SK-N-SH treated with all-trans-retinoic acid at 6 μM for 48 hours (cell line): Measurements from ENCODE around the gene HSDL1.

Source experiments
- ATAC-seq: fragments of 200-7000 bp; cut with Tn5 transposase; 3 replicates; pipeline ENCODE4 v1.9.1; 2020; ENCODE audit warnings: mild to moderate bottlenecking, moderate library complexity
- ARNTL ChIP-seq: fragments of 450-650 bp; formaldehyde crosslinking; IDR thresholded peaks from 2 replicates; pipeline ENCODE4 v1.5.0; 2020; ENCODE audit warnings: low read depth, mild to moderate bottlenecking, moderate library complexity, borderline replicate concordance
- BACH2 ChIP-seq: fragments of 250-450 bp; sonication (Bioruptor Pico); IDR thresholded peaks from 2 replicates; pipeline ENCODE4 v1.9.0; 2021; ENCODE audit warnings: mild to moderate bottlenecking, borderline replicate concordance
- CREB5 ChIP-seq: fragments of 250-450 bp; sonication (Bioruptor Pico); IDR thresholded peaks from 2 replicates; pipeline ENCODE4 v1.5.1; 2020; ENCODE audit warnings: low read depth, mild to moderate bottlenecking, moderate library complexity
- CSDC2 ChIP-seq: fragments of 250-450 bp; sonication (Bioruptor Pico); IDR thresholded peaks from 2 replicates; pipeline ENCODE4 v1.5.0; 2020; ENCODE audit warnings: mild to moderate bottlenecking, moderate library complexity
- ESRRG ChIP-seq: fragments of 250-450 bp; sonication (Bioruptor Pico); IDR thresholded peaks from 2 replicates; pipeline ENCODE4 v1.6.1; 2021; ENCODE audit warnings: mild to moderate bottlenecking
- GLIS3 ChIP-seq: fragments of 250-450 bp; sonication (Bioruptor Pico); IDR thresholded peaks from 2 replicates; pipeline ENCODE4 v1.5.0; 2020; ENCODE audit warnings: mild to moderate bottlenecking, moderate library complexity
- ISL1 ChIP-seq: fragments of 250-450 bp; sonication (Bioruptor Pico); IDR thresholded peaks from 2 replicates; pipeline ENCODE4 v2.1.2; 2022; ENCODE audit warnings: mild to moderate bottlenecking, moderate library complexity
- PPARA ChIP-seq: fragments of 250-450 bp; sonication (Bioruptor Pico); IDR thresholded peaks from 2 replicates; pipeline ENCODE4 v1.5.0; 2020; ENCODE audit warnings: mild to moderate bottlenecking, borderline replicate concordance
- RARB ChIP-seq: fragments of 250-450 bp; sonication (Bioruptor Pico); IDR thresholded peaks from 2 replicates; pipeline ENCODE4 v1.8.0; 2021; ENCODE audit warnings: mild to moderate bottlenecking, moderate library complexity
- SNAI2 ChIP-seq: fragments of 250-450 bp; sonication (Bioruptor Pico); IDR thresholded peaks from 2 replicates; pipeline ENCODE4 v1.5.0; 2020; ENCODE audit warnings: mild to moderate bottlenecking, moderate library complexity
- TCF4 ChIP-seq: fragments of 250-450 bp; sonication (Bioruptor Pico); IDR thresholded peaks from 2 replicates; pipeline ENCODE4 v1.8.0; 2021; ENCODE audit warnings: mild to moderate bottlenecking, moderate library complexity, borderline replicate concordance
- TOX ChIP-seq: fragments of 250-450 bp; sonication (Bioruptor Pico); IDR thresholded peaks from 2 replicates; pipeline ENCODE4 v1.8.0; 2021; ENCODE audit warnings: mild to moderate bottlenecking, moderate library complexity, borderline replicate concordance
- TSHZ2 ChIP-seq: fragments of 250-450 bp; sonication (Bioruptor Pico); IDR thresholded peaks from 2 replicates; pipeline ENCODE4 v1.5.0; 2020; ENCODE audit warnings: mild to moderate bottlenecking, moderate library complexity
- ZFP30 ChIP-seq: fragments of 450-650 bp; formaldehyde crosslinking; IDR thresholded peaks from 2 replicates; pipeline ENCODE4 v1.5.0; 2022; ENCODE audit warnings: mild to moderate bottlenecking, moderate library complexity
- ZNF565 ChIP-seq: fragments of 450-650 bp; formaldehyde crosslinking; conservative IDR thresholded peaks from 2 replicates; pipeline ENCODE4 v1.5.0; 2020; ENCODE audit warnings: low read depth, mild to moderate bottlenecking, moderate library complexity
- ZNF70 ChIP-seq: fragments of 450-650 bp; formaldehyde crosslinking; IDR thresholded peaks from 2 replicates; pipeline ENCODE4 v1.5.0; 2020; ENCODE audit warnings: mild to moderate bottlenecking, moderate library complexity
- ZNF8 ChIP-seq: fragments of 450-650 bp; formaldehyde crosslinking; IDR thresholded peaks from 2 replicates; pipeline ENCODE4 v1.5.0; 2020; ENCODE audit warnings: mild to moderate bottlenecking, moderate library complexity
- TF ChIP-seq, protein P1 (sequence below): fragments of 250-450 bp; sonication (Bioruptor Pico); IDR thresholded peaks from 2 replicates; pipeline ENCODE4 v1.8.0; 2021; ENCODE audit warnings: low read depth, mild to moderate bottlenecking, moderate library complexity, borderline replicate concordance
- TF ChIP-seq, protein P2 (sequence below): fragments of 250-450 bp; sonication (Bioruptor Pico); IDR thresholded peaks from 2 replicates; pipeline ENCODE4 v1.8.0; 2020; ENCODE audit warnings: mild to moderate bottlenecking, moderate library complexity, borderline replicate concordance

Gene HSDL1

GRCh38 chr16:84182104-84182503 lies 37.1 kb upstream of the HSDL1 start (continued):
- TF ChIP-seq GLIS3 (CRISPR knock-in tag) (no peak), ARNTL (CRISPR knock-in tag) (no peak), CSDC2 (CRISPR knock-in tag) (no peak)
- TF ChIP-seq, all 23 proteins: peak for 0

- ATAC-seq: no peak
- no peak for TF ChIP-seq CREB5 (CRISPR knock-in tag)
- TF ChIP-seq ZFP30 (CRISPR knock-in tag): no peak
- TF ChIP-seq GLIS3 (CRISPR knock-in tag): no peak
- TF ChIP-seq ZNF8: no peak
- no peak for TF ChIP-seq PPARA (CRISPR knock-in tag)
- TF ChIP-seq, protein P1, sequence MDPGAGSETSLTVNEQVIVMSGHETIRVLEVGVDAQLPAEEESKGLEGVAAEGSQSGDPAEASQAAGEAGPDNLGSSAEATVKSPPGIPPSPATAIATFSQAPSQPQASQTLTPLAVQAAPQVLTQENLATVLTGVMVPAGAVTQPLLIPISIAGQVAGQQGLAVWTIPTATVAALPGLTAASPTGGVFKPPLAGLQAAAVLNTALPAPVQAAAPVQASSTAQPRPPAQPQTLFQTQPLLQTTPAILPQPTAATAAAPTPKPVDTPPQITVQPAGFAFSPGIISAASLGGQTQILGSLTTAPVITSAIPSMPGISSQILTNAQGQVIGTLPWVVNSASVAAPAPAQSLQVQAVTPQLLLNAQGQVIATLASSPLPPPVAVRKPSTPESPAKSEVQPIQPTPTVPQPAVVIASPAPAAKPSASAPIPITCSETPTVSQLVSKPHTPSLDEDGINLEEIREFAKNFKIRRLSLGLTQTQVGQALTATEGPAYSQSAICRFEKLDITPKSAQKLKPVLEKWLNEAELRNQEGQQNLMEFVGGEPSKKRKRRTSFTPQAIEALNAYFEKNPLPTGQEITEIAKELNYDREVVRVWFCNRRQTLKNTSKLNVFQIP: no peak
- no peak for TF ChIP-seq BACH2
- no peak for TF ChIP-seq ESRRG (CRISPR knock-in tag)
- no peak for TF ChIP-seq ARNTL (CRISPR knock-in tag)
- no peak for TF ChIP-seq ZNF565 (CRISPR knock-in tag)
- no peak for TF ChIP-seq RARB (CRISPR knock-in tag)
- TF ChIP-seq TCF4: no peak
- no peak for TF ChIP-seq TSHZ2 (CRISPR knock-in tag)
- TF ChIP-seq ZNF70 (CRISPR knock-in tag): no peak
- TF ChIP-seq, protein P2, sequence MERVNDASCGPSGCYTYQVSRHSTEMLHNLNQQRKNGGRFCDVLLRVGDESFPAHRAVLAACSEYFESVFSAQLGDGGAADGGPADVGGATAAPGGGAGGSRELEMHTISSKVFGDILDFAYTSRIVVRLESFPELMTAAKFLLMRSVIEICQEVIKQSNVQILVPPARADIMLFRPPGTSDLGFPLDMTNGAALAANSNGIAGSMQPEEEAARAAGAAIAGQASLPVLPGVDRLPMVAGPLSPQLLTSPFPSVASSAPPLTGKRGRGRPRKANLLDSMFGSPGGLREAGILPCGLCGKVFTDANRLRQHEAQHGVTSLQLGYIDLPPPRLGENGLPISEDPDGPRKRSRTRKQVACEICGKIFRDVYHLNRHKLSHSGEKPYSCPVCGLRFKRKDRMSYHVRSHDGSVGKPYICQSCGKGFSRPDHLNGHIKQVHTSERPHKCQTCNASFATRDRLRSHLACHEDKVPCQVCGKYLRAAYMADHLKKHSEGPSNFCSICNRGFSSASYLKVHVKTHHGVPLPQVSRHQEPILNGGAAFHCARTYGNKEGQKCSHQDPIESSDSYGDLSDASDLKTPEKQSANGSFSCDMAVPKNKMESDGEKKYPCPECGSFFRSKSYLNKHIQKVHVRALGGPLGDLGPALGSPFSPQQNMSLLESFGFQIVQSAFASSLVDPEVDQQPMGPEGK (CRISPR knock-in tag): no peak
- TF ChIP-seq ISL1: no peak
- no peak for TF ChIP-seq CSDC2 (CRISPR knock-in tag)
Observed at GRCh38 chr16:84181144-84181915, 36.4 kb upstream of the HSDL1 start.

DNA sequence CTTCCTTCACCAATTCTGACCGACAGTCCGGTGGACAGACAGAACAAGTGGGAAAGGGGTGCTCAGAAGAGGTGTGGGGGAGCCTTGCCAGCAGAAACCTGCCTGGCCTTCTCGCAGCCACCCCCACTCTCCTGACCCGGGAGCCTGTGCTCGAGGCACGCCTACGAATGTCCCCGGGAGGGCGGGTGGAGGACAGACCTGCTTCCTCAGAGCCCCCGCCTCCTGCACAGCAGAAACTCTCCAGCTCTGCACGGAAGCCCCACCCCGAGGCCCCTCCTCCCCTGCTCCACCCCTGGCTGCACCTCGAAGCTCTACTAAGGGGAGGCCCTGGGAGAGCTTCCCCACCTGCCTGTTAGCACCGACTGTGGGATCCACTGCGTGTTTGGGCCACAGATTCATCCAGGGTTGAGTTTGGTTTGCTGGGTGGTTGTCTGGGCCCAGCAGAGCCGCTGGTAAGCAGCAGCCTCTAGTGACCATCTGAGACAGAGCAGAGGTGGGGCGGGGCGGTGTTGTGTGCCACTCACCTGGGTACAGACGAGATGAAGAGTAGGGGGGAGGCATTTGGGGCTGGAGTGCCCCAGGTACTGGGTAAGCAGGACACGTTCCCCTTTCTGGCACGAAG lies 35.7 kb upstream of the HSDL1 start:
- no peak for ATAC-seq
- TF ChIP-seq TOX (CRISPR knock-in tag) (no peak), ARNTL (CRISPR knock-in tag) (no peak), TCF4 (no peak), BACH2 (no peak), ZFP30 (CRISPR knock-in tag) (no peak), CREB5 (CRISPR knock-in tag) (no peak), SNAI2 (CRISPR knock-in tag) (no peak), PPARA (CRISPR knock-in tag) (no peak), CSDC2 (CRISPR knock-in tag) (no peak), ZNF70 (CRISPR knock-in tag) (no peak), GLIS3 (CRISPR knock-in tag) (no peak)
- TF ChIP-seq, protein P1: no peak
- TF ChIP-seq, protein P2 (CRISPR knock-in tag): no peak
